AG04449 (cell line): ENCODE data around the gene TANK.
"Not testable (repeated sequence)": the region's sequence is repeated elsewhere in the genome, so short reads cannot be mapped to it uniquely, and the experiment has no call there.

Experiments used
- CTCF ChIA-PET: fragments of 350-600 bp; formaldehyde crosslinking; extraction: SDS; loops from one replicate; lab custom pipeline; 2021; ENCODE audit warnings: antibody characterized with exemption; lab: Yijun Ruan, JAX
- POLR2A ChIA-PET: fragments of 400-600, 350-600 bp; formaldehyde crosslinking; extraction: SDS; loops from one replicate; lab custom pipeline; 2020; ENCODE audit warnings: antibody characterized with exemption, inconsistent platforms; lab: Yijun Ruan, JAX
- DNase-seq: peaks from one replicate; pipeline ENCODE4 v3.0.0-alpha.2; 2010; ENCODE audit warnings: low read depth, low spot score
- H3K4me3 ChIP-seq: 2 replicates; pipeline ENCODE4 v1.5.1; 2011; ENCODE audit warnings: low read depth, mild to moderate bottlenecking, control low read depth, low read length
- CTCF ChIP-seq: IDR thresholded peaks from one replicate; pipeline ENCODE4 v1.5.1; 2011; ENCODE audit warnings: mild to moderate bottlenecking, moderate library complexity, low read length, control low read depth, inconsistent platforms; ENCODE audit not compliant: insufficient read depth; ENCODE audit errors: missing control alignments

The TANK gene

GRCh38 chr2:161238265-161238559 lies 78.0 kb downstream of the TANK start:
- H3K4me3 ChIP-seq: peak overlapping the region; percentile 64
- no peak for TF ChIP-seq CTCF
- ChIA-PET POLR2A (no interaction called here), CTCF (interaction anchor here (1.2 to 1.9 kb wide), 4 partner anchors 13 to 35 kb away, joined by 3 to 13 read pairs (median 5); no protein-coding TSS in a partner anchor)
- no peak for DNase-seq

- DNase-seq: no peak
- POLR2A ChIA-PET: no interaction called here
- CTCF ChIA-PET: interaction anchor here (1.3 to 2.0 kb wide), 5 partner anchors 12 to 16 kb away, joined by 3 to 13 read pairs (median 6); no protein-coding TSS in a partner anchor
- TF ChIP-seq CTCF: no peak
- peak overlapping the region; percentile 64 for H3K4me3 ChIP-seq
Measured at GRCh38 chr2:161238560-161239325, 78.5 kb downstream of the TANK start.

GRCh38 chr2:161239326-161240109 lies 79.3 kb downstream of the TANK start:
- no peak for TF ChIP-seq CTCF
- ChIA-PET CTCF (interaction anchor here (1.3 to 2.0 kb wide), 3 partner anchors 12 to 17 kb away, joined by 3 to 6 read pairs (median 5); no protein-coding TSS in a partner anchor), POLR2A (no interaction called here)
- DNase-seq: no peak
- no peak overlapping the region; the same call in 1 of the 2 replicates for H3K4me3 ChIP-seq

- ChIA-PET CTCF (interaction anchor here (1.3 to 2.5 kb wide), 3 partner anchors 9 to 32 kb away, joined by 4 to 13 read pairs (median 4); no protein-coding TSS in a partner anchor), POLR2A (interaction anchor here (1.0 kb wide), 1 partner anchor 66 kb away, joined by 4 read pairs; the partner anchor contains the start of gene PSMD14)
- H3K4me3 ChIP-seq: no peak overlapping the region
- no peak for TF ChIP-seq CTCF
- DNase-seq: no peak
Measured at GRCh38 chr2:161241894-161242293, 81.7 kb downstream of the TANK start.

- TF ChIP-seq CTCF: no peak
- ChIA-PET POLR2A (no interaction called here), CTCF (interaction anchor here (0.6 to 2.5 kb wide), 5 partner anchors 7 to 31 kb away, joined by 3 to 13 read pairs (median 5); no protein-coding TSS in a partner anchor)
- H3K4me3 ChIP-seq: no peak overlapping the region
- no peak for DNase-seq
Measured at GRCh38 chr2:161243312-161243711, 83.1 kb downstream of the TANK start.

GRCh38 chr2:161243905-161244304 lies 83.7 kb downstream of the TANK start:
- no peak overlapping the region for H3K4me3 ChIP-seq
- CTCF ChIA-PET: interaction anchor here (1.3 kb wide), 1 partner anchor 26 kb away, joined by 5 read pairs; no protein-coding TSS in a partner anchor
- POLR2A ChIA-PET: no interaction called here
- no peak for TF ChIP-seq CTCF
- no peak for DNase-seq

GRCh38 chr2:161244387-161245260 lies 84.4 kb downstream of the TANK start:
- DNase-seq, H3K4me3 ChIP-seq, POLR2A ChIA-PET: not testable (repeated sequence)
- CTCF ChIA-PET: interaction anchor here (0.7 kb wide), 1 partner anchor 13 kb away, joined by 3 read pairs; no protein-coding TSS in a partner anchor
